GM18507 (cell line): ENCODE measurements around the gene COL5A1.

Source experiments
- DNase-seq: peaks from one replicate; pipeline ENCODE4 v3.0.0; 2011; ENCODE audit warnings: low read depth; ENCODE audit not compliant: insufficient read length; ENCODE audit errors: extremely low spot score
- FAIRE-seq: peaks from 2 replicates; lab custom pipeline; 2011; peaks lifted over from hg19 to GRCh38; lab: Jason Lieb, UNC

COL5A1 gene

DNA sequence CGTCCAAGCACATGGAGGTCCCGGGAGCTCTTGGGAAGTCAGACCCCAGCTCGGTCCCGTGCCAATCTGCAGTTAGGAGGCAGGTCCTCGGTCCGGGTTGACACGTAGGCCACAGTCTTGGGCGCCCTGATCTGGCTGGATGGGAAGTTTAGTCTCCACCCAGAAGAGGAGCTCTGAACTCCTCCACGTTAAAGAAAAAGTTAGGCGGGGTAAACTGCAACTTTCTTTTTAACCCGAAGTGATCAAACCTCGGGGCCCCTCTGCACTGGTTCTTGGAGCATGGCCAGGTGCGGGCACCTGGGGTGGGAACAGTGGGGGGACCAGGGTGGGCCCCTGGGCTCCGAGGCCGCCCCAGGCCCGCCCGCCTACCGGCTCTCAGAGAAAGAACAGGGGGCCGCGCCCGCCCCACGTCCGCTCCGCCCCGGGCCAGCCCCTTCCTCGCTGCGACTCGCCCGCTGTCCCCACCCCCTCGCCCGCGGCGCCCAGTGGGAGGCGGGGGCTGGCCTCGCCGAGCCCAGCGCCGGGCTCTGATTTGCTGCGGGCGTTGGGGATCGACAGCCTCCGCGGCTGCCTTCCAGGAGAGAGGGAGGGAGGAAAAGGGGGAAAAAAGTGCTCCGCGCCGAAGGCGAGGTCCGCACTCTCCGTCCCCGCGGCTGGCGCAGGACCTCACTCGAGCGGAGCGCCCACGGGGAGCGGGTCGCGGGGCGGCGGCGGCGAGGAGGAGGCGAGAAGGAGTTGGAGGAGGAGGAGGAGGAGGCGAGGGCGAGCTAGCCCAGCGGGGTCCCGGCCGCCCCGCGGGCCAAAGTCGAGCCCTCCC, at the start of gene COL5A1:
TSS of gene COL5A1 (plus strand) at position 631 of the 817 bp plus-strand sequence. CDS start 385 bp downstream, outside the sequence.
- no peak for DNase-seq
- no peak for FAIRE-seq

DNA sequence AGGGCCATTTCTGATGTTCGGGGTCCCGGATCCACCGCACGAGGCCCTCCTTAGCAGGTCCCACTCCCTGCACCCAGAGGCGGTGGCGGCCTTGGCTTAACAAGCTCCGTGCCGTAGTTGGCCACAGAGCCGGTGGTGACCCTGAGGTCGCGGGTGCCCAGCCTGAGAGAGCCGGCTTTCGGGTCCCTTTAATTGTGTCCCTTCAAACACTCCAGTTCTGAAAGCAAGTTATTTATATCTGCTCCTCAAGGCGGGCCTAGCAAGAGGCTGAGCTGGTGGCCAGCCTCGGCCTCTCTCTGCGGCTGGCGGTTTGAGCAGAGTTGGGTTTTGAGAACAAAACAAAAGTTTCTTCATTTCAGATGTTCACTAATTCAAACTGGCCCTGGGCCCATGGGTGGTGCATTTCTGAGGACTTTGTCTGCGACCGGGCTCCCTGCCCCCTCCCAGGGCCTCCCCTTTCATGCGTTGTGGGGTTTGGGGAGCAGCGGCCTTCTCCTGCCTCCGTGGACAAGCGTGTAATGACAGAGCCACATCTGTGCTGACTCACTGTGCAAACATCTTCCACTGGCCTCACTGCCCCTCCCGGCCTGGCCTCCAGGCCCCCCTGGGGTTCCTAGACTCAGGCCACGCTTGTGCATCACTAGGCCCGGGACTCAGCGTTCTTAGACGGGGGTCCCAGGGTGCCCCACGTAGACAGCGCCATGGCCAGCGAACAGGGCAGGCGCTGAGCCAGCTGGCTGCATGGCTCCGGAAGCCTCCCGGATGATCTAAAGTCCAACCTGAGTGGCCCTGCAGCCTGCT, 49.4 kb upstream of the COL5A1 start:
- FAIRE-seq (no peak), DNase-seq (no peak)

GRCh38 chr9:134592819-134593200, 48.8 kb upstream of the COL5A1 start:
- FAIRE-seq (no peak), DNase-seq (no peak)

DNA sequence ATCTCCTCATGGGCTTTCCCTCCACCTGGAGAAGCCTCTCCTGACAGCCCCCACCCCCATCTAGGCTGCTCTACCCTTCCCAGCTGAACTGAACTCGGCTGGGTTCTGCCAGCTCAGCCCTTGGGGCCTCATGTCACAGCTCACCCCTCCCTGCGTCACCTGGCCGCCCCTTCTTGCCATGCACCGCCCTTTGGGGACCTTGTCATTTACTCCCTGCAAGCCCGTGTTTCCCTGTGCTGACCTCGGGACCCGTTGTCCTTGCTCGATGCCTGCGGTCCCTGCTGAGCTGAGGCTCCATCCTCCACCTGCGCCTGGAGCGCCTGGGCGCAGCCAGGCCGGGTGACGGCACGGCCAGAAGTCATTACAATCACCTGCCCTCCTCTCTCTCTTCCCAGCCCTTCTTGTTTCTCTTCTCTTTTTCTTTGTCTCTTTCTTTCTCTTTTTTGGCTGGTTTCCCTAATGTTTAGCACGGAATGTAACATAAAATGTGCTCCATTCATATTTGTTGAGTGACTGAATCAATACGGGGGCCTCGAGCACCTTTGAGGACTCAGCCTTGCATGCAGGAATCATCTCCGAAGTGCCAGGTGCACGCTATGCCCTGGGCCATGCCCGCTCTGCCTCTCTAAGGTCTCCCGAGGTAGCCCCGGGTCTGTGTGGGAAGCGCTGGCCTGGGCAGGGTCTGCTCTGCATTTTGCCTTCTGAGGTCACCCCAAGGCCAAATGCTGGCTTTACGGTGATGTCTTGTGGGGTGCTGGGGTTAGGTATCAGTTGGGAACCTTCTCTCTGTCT, 48.1 kb upstream of the COL5A1 start:
- FAIRE-seq (no peak), DNase-seq (no peak)

DNA sequence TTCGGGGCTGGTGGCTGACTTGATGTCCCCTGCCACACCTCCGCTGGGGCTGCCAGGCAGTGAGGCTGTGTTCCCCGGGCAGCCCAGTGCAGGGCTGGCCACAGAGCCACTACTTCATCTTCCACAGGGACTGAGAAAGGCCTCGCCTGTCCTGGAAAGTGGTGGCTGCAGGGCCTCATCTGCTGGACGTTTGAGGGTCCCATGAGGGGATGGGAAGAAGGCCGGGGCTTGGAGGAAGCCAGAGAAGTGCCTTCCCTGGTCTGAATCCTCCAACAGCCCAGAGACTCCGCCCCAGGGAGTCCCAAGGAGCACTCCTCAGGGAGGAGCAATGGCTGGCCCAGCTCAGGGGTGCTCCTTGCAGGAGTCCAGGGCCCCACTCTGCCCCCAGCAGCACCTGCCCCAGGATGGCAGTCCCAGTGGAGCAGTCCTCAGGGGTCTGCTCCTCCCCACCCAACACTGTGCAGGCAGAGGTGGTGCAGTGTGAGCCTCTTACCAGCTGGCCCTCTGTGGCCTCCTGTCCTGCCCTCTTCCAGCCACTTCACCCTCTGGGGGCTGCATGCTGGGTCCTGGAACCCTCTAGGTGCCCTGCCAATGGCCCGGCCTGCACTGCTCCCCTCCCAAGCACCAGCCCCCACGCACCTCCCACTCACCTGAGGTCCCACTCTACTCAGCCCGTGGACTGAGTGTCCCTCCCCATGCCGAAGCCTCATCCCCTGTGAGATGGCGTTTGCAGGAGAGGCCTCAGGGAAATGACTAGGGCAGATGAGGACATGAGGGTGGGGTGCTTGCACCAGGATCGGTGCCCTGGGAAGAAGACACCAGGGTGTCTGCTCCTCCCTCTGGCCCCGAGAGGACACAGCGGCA, 47.3 kb upstream of the COL5A1 start:
- FAIRE-seq (no peak), DNase-seq (no peak)

GRCh38 chr9:134595014-134595413, 46.6 kb upstream of the COL5A1 start:
- FAIRE-seq (no peak), DNase-seq (no peak)

DNA sequence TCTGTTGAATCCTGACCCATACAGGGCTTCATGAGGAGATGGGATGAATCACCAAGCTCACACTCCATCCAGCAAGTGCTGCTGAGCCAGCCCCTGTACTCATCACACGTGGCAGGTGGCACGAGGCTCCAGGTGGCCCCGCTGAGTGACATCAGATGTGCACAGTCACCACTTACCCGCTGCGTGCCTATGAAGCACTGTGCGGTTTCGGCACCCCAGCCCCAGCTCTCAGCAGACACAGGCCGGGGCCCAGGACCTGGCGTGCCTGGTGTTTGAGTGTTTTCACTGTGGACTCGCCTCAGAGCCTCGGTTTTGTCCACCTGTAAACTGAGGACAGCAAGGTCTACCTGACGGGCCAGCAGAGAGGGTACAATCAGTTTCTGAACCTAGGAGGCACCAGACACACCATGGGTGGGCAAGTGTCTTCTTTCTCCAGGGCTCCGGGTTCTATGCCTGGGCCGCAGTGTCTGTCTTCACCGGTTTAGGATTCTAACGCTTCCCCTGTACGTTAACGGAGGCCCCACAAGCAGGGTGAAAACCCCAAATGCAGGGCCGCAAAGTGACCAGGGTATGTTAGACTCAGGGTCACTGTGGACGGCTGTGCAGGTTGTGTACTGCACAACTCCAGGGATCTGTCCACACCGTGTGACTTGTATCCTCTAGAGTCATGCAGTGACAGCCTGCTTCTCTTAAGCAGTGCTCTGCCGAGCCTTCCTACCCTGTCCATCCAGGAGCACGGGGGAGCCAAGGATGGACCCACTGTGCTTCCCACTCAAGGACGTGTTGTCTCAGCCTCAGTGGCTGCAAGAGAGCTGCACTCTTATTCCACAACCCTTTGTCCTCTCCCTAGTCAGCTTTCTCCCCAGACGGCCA, 44.3 kb upstream of the COL5A1 start:
- no peak for DNase-seq
- no peak for FAIRE-seq

- FAIRE-seq (no peak), DNase-seq (no peak)
These were observed 43.4 kb upstream of the COL5A1 start for GRCh38 chr9:134597957-134598883.

GRCh38 chr9:134598884-134599245, 42.7 kb upstream of the COL5A1 start:
- FAIRE-seq, result no peak

DNA sequence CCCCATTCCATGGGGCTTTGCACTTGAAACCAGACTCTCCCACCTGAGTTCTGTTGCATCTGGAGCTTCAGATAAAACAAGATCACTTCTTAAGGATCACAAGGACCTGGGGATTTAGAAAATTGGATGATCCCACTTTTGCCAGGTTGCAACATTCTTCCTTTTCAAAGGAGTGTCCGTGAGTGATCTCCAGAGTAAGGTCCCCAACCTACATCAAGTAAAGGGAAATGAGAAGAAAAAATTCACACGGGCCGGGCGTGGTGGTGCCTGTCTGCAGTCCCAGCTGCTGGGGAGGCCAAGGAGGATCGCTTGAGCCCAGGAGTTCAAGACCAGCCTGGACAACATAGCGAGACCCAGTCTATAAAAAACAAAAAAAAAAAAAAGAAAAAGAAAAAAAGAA, 41.2 kb upstream of the COL5A1 start:
- no peak for DNase-seq
- FAIRE-seq, result no peak

More at GRCh38 chr9:134598884-134599245, 42.7 kb upstream of the COL5A1 start:
- DNase-seq, result no peak

DNA sequence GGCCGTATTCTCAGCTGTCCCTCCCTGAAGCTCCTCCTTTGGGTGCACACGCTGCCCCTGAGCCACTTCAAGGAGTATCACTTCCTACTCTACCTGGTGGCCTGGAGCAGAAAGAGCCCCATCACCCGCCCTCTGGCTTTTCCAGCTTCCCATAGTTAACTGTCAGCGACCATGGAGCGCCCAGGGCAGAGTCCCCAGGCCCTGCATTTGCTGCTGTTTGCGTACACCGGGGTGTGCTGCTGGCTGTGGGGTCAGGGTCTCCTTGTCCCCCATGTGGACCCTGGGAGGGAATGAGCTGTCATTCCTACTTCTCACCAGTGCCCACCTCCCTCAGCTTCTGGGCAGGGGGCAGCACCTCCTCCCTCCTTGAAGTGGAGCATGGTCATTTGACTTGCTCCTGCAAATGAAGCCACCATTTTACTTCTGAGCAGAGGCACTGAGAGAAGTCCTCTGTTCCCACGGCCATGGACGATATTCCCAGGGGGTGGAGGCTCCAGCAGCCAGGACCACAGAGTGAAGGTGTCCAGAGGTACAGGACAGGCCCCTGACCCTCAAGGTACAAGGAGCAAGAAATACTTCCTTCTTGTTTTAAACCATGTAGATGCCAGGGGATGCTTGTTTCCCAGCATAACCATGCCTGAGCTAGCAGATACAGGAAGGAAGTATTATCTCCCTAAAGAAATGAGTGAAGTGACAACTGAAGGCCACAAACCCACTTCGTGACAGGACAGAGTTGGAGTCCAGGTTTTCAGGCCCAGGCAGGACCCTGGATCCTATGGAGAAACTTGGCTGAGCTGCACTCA, 40.6 kb upstream of the COL5A1 start:
- no peak for FAIRE-seq
- no peak for DNase-seq

DNA sequence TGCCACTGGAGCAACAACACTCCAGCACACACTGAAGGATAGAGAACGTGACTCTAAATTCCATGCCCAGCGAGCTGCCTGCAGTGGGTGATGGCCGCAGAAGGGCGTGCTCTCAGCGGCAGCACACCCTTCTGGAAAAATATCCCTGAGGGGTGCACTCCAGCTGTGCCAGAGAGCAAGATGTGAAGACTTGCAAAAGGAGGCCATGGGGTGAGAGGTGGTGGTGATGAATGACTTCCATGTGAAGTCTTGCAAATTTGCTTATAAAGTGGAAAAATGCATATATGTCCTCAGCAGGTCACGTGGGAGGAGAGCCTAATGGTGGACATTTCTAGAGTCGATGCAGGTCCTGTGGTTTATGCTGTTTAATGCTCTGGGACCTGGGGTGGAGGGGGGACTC, 39.8 kb upstream of the COL5A1 start:
- FAIRE-seq, result no peak
- no peak for DNase-seq

DNA sequence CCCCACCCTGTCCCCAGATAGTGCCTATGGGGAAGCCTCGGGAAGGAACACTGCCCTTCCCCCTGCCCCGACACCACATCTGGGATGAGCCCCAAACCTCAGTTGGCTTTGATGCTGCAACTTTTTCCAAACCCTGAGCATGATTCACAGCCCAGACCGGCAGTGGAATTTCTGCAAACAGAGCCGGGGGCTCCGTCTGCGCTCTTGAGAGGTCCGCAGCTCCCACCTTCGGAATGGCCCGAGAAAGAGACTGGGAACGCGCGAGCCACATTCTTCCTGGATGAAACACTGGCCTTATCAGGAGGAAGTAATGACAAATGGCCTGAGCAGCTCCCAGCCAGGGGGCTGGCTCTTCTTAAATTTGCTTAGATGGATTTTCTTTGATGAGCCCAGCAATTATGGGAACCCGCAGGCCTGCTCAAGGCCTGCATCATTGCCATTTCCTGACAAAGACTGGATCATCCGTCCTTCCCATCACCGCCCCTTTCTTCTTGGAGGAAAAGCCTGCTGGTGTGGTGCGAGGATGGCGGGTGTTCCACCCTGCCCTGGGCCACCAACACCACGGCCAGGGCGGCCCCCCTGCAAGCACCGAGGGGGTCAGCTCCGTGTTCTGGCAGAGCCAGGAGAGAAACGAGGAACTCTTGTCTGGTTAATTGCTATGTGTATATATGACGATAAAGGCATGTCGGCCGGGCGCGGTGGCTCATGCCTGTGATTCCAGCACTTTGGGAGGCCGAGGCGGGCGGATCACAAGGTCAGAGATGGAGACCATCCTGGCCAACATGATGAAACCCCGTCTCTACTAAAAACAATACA, 38.8 kb upstream of the COL5A1 start:
- FAIRE-seq, result no peak

DNA sequence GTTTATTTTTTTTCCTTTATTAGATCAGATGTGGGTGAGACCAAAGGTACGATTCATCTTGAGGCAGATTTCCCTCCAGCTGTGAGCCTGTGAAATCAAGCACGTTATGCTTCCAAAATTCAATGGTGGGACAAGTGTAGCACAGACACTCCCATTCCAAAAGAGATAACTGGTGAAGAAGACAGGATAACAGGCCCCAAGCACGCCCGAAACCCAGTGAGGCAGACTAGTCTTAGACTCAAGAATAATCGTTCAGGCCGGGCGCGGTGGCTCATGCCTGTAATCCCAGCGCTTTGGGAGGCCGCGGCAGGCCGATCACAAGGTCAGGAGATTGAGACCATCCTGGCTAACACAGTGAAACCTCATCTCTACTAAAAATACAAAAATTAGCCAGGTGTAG, 36.8 kb upstream of the COL5A1 start:
- FAIRE-seq, result no peak
- DNase-seq, result no peak

More for the DNA sequence above, 38.8 kb upstream of the COL5A1 start:
- no peak for DNase-seq

GRCh38 chr9:134605351-134605965, 36.1 kb upstream of the COL5A1 start:
- DNase-seq (no peak), FAIRE-seq (no peak)
